Measurements from ENCODE around the gene AMACR.

Gene AMACR

DNA sequence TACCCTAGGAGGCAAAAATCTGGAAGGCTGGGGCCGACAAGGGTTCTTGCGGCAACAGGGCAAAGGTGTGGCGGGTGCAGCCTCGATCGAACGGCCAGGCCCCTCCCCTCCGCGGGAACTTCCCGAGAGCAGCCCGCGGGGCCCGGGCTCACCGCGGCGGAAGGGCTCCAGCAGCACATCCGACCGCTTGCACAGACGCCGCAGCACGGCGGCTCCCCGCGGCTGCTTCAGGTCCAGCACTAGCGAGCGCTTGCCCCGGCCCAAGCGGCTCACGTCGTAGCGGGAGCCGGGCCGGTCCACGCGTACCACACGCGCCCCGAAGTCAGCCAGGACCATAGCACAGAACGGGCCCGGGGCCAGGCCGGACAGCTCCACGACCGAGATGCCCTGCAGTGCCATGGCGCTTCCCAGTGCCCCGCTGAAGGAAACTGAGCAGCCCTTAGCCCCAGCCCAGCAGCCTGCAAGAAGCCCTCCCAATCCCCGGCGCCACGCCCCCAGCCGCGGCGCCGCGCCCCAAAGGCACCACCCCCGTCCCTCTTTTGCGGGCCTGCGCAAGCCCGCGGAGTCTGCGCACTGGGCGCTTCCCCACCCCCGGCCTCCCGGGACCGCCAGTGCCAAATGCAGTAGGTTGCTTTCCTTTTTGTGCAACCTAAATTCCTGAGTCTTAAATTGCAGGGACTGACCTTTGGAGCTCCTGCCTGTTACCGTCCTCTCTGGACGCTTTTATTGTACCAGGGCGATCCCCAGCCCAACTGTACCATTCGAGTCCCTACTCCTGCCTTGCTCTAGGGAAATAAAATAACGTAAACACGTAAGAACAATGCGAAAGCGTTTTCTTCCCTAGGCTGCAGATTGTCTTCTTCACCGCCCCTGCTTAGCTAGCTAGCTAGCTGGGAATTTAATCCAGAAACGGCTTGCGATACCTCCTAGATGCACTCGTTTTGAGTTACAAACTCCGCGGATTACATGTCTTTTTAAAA is at the start of gene AMACR:
Gene AMACR (minus strand): TSS at position 430 of the 980 bp plus-strand sequence. CDS start 31 bp downstream, at position 399.
- peak; percentile 98 for DNase-seq

DNA sequence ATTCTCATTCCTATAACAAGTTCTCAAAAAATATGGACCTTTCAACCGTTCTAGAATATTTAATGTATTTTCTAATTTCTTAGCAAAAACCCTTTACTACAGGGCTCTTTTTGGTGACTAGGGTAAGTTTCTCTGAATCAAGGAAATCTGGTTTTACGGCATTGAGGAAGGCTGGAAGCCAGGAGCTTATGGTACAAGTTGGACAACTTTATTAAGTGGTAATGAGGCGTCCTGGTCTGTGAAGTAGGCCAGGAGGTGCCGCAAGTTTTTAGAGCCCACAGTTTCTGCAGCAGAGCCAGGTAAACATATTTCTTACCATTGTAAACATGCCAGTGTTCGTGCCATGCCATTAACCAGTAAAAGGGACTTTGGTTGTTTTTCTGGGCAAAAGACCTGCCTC is 49.7 kb upstream of the AMACR start:
- no peak for DNase-seq

DNA sequence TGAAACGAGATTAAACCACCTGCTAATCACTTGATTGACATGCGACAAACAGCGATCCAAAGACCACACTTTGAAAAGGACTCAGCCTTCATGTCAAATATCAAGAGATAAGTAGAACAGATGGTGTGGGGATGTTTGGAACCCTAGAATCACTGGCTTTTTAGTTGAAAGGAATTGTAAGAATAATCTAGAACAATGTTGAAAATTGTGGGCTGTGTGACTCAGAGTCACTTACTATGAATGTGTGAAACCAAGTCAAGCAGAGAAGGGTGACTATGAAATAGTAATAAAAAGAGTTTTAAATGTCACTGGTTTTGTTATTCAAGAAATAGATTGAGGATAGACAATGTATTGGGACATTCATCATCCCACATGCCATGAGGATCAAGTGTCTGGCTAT is 49.3 kb upstream of the AMACR start:
- DNase-seq = no peak

DNA sequence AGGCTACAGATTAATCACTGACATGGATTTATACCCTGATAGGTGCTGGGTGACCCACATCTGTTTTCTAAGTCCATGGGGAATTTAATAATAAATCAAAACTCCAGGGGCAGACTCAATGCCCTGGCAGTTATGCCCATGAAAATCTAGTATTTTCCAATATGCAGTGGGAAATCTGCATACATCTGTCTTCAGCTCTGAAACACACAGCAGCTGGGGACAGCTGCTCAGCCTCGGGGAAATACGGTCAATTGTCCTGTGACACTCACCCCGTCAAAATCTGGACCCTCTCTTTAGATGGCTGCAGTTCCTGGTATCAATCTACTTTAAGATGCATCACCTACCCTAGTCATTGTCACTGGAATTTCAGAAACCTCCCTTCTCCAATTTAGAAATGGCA is 47.8 kb upstream of the AMACR start:
- DNase-seq = no peak

DNA sequence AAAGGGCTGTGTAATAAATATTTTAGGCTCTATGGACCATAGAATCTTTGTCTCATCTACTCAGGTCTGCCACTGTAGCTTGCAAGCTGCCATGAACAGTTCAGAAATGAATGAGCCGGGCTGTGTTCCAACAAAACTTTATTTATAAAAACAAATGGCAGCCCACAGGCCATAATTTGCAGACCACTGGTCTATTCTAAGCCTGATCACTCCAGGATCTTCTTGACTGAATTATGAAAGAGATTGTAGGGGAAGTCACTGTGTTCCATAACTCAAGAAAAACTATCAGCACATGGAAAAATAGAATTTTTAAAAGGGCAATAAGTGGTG is 46.5 kb upstream of the AMACR start:
- no peak for DNase-seq

DNA sequence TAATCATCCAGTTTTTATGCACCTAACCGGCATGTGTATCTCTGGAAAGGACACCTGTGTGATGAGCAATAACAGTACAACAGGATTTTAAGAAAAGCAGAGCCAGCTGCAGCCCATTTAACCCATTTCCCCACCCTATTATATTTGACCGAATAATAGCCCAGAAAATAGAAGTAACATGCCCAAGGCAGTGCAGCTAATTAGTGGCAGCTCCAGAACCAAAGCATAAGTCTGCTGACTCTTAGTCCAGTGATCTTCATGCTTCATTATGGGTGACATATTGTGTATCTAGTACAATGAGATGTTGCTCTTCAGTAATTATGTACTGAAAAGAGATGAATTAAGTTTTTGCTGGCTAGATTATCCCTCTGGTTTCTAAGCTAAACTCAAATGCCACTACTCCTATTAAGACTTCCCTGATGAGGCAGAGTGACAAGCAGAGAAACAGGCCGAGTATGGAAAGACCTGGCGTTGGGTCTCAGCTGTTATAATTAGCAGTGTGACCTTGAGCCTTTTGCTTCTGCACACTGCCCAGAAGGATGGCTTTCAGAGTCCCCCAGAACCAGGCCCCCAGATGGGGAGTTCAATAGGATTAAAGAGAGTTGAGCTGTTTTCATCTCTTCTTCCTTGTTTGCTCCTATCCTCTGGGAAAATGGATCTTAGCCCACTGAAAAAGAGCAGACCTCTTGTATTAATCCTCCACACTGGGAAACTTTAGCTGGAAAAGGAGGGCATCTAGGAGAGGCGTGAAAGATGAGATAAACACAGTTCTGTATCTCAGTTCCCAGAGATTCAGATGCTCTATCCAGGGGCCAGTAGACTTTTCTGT is 45.9 kb upstream of the AMACR start:
- DNase-seq = no peak

DNA sequence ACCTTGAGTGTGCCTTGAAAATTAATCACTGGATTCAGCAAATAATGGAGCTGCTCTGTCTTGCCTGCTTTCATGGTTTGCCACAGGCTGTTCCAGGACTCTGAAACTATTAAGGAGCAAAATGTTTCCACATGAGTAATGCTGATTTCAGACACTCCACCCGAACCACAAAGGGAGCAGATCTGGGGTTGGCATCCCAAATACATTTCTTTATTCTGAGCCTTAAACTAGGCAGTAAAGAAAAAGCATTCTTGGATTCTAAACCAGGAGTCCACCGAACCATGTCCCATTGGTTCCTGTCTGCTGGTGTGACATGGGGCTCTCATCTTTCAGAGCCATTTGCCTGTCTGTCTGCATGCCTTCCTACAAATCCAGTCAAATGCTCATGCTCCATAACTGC is 45.3 kb upstream of the AMACR start:
- DNase-seq = no peak

DNA sequence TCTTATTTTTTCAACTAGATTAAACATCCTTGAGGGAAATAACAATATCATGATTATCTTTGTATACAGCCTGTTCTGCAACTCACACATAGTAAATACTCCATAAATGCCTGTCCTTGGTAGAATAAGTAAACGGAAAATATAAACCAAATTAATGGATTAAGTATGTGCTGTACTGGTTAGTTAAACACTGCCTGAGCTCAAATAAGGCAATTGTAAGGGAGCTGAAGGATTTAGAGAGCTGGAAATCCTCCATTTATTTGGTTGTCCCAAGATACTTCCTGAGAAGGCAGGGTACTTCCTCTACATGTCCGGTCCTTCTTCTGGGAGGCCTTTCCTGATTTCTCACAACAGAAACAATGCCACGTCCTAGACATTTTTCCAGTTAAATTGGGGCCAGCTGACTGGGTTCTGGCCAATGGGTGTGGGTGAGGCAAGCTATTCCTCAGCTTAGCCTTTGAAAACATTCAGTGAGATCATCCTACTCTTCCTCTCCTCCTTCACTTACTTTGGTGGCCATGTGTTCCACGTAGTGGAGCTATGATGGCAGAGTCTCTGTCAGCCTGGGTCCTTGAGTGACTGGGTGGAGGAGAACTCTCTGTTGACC is 43.6 kb upstream of the AMACR start:
- no peak for DNase-seq

DNA sequence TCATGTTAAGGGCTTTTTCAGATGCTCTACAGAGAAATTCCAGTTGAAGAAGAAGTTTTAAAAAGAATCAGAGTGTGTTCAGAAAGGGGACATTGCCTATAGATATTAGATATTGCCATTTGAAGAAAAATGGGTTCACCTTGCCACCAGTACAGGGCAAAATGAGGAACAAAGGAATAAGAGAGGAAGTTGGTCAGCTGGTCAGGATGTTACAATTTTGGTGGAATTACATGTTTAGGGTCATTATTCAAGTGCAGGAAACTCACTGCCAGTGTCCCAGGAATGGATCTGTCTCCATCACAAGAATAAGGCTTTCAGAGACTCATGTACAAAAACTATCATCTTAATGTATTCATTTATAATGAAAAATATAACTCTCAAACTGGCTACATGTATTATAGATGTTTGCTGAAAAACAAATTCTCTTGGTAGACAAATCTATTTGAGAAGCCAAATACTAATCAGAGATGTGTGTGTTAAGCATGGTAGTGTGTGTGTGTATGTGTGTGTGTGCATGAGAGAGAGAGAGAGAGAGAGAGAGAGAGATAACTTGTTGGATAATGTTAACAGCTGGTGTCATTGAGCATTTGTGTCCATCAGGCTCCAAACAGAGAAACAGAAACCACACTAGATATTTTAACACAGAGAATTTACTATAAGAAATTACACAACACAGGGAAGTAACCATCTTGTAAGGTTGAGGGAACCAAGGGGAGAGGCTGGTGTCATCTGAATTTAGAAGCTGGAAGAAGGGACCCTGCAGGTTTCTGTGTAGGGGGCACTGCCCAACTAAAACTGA is 40.1 kb upstream of the AMACR start:
- DNase-seq = no peak

DNA sequence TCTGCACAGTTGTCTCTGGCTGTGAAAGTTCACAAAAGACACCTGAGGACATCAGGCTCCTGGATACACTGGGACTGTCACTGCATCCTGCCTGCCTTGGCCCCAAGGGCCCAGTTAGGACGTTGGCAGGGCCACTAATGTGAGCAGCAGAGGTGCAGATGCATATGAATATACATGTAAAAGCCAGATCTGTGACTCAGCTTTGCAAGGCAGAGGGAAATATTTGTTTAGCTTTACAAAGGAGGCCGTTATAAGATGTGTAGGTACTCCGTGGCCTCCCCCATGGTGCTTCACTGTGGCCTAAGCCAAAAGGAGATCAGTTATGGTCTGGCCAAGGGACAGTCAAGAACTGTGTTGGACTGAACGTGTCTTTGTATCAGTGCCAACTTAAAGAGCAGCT is 39.3 kb upstream of the AMACR start:
- DNase-seq = no peak

DNA sequence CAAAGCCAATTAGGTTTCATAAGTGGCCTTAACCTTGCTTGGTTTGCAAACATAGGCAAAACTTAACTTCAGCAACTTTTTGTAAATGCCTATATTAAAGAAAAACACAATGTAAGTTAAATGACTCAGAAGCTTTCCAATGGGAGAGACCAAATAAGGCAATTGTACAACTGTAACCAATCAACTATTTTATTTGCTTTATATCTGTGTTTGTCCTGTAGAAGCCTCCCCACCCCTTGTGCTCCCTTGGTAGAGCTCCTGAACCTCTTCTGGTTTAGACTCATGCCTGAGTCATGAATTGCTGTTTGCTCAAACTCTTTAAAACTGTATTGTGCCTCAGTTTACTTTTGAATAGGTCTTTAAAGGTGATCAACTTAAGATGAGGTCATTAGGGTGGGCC is 38.1 kb upstream of the AMACR start:
- no peak for DNase-seq

DNA sequence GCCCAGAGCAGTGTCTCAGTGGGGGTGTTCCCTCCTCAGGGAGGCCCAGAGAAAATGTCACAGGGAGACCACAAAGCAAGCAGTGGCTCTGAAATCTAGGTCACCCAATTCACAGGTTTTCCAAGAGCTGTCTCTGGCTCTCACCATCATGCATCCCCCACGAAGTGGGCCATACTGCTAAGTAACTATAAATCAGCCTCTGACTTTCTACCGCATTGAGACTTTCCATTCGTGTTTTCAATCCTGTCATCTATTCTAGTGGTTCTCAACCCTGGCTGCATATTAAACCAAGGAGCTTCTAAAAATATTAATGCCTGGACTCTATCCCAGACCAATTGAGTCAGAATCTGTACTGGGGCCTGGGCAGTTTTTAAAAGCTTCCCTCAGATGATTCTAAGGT is 37.2 kb upstream of the AMACR start:
- no peak for DNase-seq

DNA sequence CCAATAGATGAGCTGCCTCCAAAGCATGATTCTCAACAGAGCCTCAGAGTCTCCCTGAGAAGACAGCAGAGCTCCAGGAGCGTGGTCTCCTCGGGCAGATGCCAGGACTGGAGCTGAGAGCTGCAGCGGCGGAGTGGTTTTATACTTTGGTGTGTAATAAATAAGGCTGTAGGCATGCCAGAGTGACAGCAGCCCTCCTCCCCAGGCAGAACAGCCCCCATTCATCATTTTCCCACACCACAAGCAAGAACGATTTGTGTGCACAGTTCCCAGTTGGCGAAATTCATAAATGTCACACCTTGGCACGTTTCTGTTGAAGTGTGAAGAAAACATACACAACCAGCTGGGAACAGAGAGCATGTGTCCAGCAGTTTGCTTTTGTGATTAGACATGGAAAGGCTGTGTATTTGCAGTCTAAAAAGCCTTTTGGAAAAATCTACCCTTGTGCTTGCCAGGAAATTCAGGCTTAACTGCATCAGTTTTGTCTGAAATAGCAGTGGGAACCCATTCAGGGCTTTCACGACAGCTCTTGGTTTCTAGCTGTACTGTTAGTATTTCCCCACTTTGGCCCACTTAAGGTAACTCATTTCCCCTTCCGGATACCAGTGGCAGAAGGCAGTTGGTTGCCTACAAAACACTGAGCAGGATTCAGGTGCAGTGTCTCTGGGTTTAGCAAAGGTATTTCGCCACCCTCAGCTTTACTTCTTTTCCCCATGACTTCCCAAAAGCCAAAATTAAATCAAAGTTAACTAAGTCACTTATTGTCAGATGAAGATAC is 35.4 kb upstream of the AMACR start, which contains the start of gene C1QTNF3:
Gene C1QTNF3 (minus strand): TSS at position 115 of the 778 bp plus-strand sequence. CDS start 88 bp downstream, at position 27.
- DNase-seq = no peak

DNA sequence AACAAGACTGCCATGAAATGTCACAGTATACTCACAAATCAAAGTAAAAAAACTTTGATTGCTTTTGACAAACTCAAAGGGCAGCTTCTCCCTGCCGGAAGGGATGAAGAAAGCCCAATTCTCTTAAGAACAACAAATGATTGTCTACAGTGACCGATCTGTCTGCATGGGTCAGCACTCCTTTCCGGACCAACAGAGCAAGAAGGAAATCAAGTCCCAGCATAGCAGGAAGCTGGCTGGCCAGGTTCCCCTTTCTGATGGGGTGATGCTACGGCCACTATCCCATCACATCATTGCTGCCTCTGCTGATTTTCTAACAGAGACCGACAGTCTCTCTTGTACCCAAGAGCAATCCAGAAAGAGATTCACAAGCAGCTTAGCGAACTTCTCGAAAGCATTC is 34.5 kb upstream of the AMACR start:
- no peak for DNase-seq

DNA sequence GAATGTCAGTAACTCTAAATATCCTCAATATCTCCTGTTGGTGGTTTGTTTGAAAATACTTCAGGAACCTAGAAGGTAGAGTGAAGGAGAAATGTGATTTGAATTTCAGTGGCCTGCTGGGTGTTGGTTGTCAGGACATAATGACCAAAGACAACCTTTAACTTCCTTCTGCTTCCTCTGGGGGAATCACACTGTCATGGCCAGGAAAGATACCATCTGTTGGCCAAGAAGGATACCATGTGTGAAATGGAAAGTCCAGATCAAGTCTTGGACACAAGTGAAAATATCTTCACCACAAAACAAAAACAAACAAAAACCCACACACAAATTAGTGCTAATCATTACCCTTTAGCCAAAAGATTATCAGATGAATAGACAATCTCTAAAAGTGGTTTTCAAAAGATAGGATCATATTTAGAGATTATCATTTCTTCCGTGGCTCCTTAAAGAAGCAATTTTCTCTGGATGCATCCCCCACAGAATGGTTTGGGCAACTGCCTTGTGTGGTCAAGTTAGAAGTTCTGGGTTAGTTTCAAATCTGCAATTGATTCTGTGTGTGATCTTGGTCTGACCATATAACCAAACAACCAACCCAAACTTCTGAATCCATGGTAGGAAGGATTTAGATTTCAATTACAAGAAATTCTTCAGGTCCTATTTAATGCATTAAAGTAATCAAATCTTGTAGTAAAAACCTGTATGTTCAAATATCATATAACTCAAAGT is 33.6 kb upstream of the AMACR start:
- DNase-seq = no peak

DNA sequence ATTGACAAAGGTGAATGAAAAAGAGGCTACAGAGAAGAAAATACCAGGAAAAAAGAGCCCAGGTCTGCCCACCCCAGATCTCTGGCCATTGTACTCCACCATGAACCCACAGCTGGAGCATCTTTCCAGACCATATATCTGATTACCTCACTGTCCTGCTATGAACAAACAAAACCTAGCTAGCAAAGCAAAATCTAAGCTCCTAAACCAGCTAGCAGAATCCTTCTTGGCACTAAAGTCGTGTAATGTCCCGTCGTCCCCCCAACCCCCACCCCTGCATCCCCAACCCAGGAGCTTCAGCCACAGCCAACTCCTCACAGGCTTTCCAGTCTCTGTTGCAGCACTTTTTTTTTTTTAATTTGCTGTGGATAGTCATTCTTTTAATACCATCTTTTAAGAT is 32.6 kb upstream of the AMACR start:
- no peak for DNase-seq

DNA sequence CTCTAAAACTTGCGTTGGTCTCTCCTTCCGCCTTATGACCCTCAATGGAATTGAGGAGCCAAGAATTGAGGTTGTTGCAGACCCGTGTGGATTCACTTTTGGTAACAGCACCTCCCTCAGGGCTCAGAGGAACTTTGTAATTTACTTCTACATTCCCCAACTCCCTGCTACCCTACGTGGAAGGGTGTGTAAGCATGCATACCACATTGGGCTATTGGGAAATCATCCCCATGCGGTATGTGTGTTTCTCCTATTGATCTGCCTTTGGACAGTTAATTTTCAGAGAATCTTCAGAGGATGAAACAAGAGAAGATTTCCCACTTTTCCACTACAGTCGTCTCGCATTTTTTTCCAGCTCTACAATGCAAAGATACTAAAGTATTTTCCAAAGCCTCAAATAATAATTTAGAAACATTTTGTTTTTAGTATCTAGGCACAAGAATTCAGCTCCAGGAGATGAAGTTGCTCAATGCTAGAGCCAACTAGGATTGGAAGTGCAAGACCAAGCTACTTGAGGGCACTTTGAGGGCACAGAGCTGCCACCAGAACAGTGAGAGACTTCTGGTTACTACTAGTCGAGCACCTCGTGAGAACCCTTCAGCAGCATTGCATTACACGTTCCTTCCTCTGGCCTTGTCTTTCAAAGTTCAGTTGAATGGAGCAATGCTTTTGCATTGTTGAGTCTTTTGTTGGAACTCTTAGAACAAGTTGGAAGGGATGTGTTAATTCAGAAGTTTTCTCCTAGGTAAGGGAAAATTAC is 31.7 kb upstream of the AMACR start:
- no peak for DNase-seq

DNA sequence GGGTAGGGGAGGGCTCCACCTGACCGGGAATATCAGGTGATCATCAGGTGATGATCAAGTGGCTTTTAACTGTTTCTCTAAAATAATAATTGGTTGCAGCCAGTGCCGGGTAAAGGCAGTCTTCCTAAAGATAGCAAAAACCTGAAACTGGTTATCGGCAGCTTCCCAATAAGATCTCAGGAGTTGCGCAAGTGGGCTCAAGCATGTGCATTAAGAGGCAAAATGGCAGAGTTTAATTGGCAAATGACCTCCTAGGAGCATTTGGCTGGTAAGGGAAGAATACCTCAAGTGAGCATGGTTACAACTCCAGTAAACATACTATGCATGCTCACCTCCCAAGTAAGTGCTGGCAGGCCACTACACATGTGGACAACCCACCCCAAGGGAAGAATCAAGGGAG is 31.0 kb upstream of the AMACR start:
- no peak for DNase-seq

DNA sequence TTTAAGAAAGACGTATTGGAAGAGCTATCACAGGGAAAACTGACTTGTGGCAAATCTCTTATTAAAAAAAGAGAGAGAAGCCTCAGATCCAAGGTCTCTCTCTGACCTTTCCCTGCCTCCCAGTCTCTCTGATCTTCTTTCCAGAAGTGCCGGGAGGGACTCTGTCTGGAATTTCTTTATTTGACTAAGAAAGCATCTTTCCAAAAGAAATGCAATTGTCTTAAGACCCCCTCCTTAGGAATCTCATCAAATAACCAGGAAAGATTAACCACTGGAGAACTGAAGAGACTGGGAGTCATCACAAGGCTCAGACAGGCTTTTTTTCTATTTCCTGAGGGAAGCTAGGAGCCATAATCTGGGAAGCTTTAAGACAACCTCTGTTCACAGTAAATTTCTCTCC is 30.5 kb upstream of the AMACR start:
- DNase-seq = no peak

DNA sequence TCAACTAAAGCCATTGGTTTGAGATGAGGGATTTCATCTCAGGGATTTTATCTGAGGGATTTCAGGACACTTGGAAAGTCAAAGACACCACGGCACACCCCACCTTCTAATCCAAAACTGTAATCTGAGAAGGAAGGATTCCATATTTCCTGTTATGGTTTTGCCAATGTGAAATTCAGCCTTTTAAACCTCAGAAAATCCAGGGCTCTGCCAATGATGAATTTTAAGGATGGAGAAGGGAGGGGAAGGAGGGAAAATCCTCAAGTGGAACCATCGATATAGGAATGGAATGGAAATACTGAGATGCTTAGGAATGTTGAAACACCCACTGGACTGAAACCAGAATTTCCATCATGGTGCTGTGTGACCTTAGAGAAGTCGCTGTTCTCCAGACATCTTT is 29.9 kb upstream of the AMACR start:
- no peak for DNase-seq
